WI38 (cell line): ENCODE results near the gene RIN2.

Experiments used
- H3K4me3 ChIP-seq: 2 replicates; pipeline ENCODE4 v1.5.1; 2011; ENCODE audit warnings: low read depth, mild to moderate bottlenecking, control low read depth, low read length
- TF ChIP-seq, protein P1 (sequence below): IDR thresholded peaks from 2 replicates; pipeline ENCODE4 v1.5.1; 2012; ENCODE audit warnings: low read depth, mild to moderate bottlenecking, control low read depth, low read length

RIN2 gene

DNA sequence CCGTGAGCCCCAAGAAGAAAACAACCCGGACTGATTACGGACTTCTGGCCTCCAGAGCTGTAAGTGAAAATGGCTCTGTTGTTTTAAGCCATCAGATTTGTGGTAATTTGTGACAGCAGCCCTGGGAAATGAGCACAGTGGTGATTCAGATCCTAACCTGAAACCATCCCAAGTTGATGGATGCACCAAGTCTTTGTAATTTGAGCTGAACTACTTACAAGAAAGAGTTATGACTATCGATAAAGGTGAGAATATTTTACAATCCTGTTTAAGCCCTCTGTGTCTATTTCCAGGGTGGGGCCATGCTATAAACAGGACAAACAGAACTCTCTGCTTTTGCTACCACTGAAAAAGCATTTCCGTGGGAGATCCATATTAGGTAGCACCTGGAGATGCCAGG is 19.1 kb upstream of the RIN2 start:
- TF ChIP-seq, protein P1, sequence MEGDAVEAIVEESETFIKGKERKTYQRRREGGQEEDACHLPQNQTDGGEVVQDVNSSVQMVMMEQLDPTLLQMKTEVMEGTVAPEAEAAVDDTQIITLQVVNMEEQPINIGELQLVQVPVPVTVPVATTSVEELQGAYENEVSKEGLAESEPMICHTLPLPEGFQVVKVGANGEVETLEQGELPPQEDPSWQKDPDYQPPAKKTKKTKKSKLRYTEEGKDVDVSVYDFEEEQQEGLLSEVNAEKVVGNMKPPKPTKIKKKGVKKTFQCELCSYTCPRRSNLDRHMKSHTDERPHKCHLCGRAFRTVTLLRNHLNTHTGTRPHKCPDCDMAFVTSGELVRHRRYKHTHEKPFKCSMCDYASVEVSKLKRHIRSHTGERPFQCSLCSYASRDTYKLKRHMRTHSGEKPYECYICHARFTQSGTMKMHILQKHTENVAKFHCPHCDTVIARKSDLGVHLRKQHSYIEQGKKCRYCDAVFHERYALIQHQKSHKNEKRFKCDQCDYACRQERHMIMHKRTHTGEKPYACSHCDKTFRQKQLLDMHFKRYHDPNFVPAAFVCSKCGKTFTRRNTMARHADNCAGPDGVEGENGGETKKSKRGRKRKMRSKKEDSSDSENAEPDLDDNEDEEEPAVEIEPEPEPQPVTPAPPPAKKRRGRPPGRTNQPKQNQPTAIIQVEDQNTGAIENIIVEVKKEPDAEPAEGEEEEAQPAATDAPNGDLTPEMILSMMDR = no peak
- H3K4me3 ChIP-seq = no peak overlapping the region

DNA sequence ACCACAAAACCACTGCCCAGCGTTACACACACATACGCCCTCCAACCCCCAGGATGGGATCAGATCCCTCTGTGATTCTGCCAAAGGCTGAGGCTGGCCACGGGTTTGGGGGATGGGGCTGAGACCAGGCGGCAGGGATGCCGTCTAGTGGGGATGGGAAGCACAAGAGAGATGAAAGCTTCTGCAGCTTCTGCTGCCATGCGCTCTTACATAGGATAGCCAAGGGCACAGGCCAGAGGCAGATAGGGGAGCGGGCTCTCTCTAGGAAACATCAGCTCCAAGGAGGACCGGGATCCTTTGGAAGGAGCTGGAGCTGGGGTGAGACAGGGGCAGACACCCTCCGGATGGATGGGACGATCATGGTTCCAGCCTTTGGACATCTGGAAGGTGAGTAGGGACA is 18.7 kb upstream of the RIN2 start:
- TF ChIP-seq, protein P1 = no peak
- H3K4me3 ChIP-seq = no peak overlapping the region

DNA sequence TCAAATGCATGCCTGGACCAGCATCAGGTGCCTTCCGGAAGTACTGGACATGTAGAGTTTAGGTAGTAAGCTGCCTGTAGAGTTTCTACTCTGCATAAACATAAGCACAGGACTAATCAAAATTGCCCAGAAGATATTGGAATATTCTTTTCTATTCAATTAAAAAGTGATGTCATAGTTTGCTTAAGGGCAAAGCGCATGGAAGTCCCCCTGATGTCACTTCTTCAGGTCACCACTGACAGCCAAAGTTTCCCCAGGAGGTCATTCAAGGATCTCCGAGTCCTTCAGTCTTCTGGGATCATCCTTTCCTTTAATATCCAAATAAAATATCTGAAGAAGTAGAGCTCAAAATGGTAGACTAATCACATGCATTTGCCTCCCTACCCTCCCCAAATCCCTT is 17.5 kb upstream of the RIN2 start:
- no peak overlapping the region for H3K4me3 ChIP-seq
- TF ChIP-seq, protein P1 = no peak

DNA sequence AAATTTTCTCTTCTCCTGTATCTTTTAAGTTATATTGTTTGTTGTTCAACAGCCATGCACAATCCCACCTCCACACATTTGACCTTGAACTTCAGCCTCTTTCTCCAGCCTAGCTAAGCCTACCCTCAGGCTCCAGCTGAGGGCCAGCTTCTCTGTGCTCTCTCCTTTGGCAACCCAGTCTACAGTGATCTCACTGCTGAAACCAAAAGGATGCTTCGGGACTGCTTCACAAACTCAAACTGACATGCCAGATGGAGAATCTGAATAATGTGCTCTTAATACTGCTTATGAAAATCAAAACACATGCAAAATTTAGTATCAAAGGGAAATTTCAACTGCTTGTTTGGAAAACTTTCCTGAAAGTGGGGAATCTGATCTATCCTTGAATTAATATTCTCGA is 16.1 kb upstream of the RIN2 start:
- TF ChIP-seq, protein P1 = no peak
- no peak overlapping the region for H3K4me3 ChIP-seq

DNA sequence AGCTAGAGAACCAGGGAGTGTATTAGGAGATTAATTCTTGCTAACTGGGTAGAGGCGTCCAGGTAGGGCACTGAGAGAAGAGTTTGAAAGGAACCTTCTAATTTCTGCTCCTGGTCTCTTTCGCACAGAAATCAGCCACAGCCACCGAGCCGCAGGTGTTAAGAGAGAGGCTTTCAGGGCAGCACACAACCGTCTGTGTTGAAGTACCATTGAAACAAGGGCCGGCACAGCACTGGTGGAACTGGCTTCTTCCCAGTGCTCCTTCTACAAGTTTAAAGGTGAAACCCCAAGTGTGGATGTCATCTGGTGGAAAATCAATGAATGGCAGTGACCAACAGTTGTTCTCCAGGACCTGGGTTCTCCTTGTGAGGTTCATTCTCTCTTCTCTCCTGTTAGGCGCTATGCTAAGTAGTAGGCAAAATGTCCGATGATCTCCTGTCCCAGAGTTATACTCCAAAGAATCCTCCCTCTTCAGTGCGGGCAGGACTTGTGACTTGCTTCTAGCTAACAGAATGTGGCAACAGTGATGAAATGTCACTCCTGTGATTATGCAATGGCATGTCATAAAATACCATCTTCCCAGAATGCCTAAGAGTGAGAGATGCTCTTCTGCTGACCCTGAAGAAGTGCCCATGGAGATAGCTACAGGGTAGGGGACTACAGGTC is 15.0 kb upstream of the RIN2 start:
- H3K4me3 ChIP-seq = no peak overlapping the region
- TF ChIP-seq, protein P1 = no peak

DNA sequence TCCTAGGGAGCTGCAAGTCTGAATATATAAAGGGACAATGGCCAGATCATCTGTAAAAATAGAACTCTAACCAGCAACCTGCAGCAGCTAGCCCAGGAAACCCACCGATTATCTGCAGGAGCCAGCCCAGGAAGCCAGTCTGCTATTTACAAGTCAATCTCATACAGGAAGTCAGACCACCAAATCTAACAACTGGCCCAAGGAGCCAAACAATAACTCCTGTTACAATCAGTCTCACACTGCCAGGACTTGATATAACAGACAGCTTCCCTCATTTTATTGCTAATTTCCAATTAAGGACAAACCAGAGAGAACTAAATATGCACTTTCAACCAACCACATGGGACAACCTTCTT is 14.4 kb upstream of the RIN2 start:
- TF ChIP-seq, protein P1 = no peak

DNA sequence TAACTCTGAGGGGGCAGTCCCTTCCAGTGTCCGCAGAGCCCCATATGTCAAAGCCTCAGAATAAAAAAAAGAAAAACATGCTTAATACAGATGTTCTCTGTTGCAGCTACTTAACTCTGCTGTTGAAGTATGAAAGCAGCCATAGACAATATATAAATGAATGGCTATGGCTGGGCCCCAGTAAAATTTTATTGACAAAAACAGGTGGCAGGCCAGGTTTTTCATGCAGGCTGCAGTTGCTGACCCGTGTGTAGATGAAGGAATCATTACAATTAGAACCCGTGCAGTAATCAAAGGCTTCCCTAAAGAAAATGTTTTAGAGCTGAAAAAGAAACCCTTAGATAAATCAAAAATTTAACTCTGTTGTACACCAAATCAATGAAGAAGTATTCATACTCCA is 13.0 kb upstream of the RIN2 start:
- TF ChIP-seq, protein P1 = no peak

More for the DNA sequence above, 14.4 kb upstream of the RIN2 start:
- no peak overlapping the region for H3K4me3 ChIP-seq

More for the DNA sequence above, 13.0 kb upstream of the RIN2 start:
- no peak overlapping the region for H3K4me3 ChIP-seq
